CD4-positive, alpha-beta memory T cell (primary cell): ENCODE data around the gene TMEM171. TPM values are rescaled to one million over a fixed set of nuclear protein-coding genes. Genes with fewer than 3 reads are reported as not detected.

ENCODE experiments used
- CTCF ChIA-PET: fragments of 350-600 bp; sonication (Branson Sonifier 250); formaldehyde crosslinking; loops from one replicate; lab custom pipeline; 2021; ENCODE audit warnings: inconsistent platforms; ENCODE audit not compliant: partially characterized antibody; lab: Charles Lee
- POLR2A ChIA-PET: fragments of 350-600 bp; sonication (Branson Sonifier 250); formaldehyde crosslinking; loops from one replicate; lab custom pipeline; 2021; ENCODE audit not compliant: partially characterized antibody; lab: Charles Lee
- DNase-seq, 5 donors: peaks; one replicate each; pipeline versions ENCODE4 v3.0.0 to v3.0.0-alpha.2; 2020 to 2022; ENCODE audit warnings: mixed read lengths in 1 of 5
- H3K27ac ChIP-seq: one replicate; pipeline ENCODE4 v1.7.0; 2013; ENCODE audit warnings: low read depth, low read length
- H3K27me3 ChIP-seq: 2 replicates; pipeline ENCODE4 v1.7.0; 2013; ENCODE audit warnings: mild to moderate bottlenecking, low read length, moderate library complexity; ENCODE audit not compliant: insufficient read depth
- H3K36me3 ChIP-seq: 2 replicates; pipeline ENCODE4 v1.7.0; 2013; ENCODE audit warnings: mild to moderate bottlenecking, low read length, moderate library complexity; ENCODE audit not compliant: insufficient read depth
- H3K4me1 ChIP-seq: 2 replicates; pipeline ENCODE4 v1.7.0; 2013; ENCODE audit warnings: mild to moderate bottlenecking, low read length, moderate library complexity; ENCODE audit not compliant: insufficient read depth
- H3K4me3 ChIP-seq, 2 donors: one replicate each; pipeline ENCODE4 v1.7.0; 2013; ENCODE audit warnings: low read length in 2 of 2, mild to moderate bottlenecking in 1 of 2
- H3K9me3 ChIP-seq, 2 donors: one replicate each; pipeline ENCODE4 v1.7.0; 2013; ENCODE audit warnings: low read length in 2 of 2, control low read depth in 1 of 2; ENCODE audit not compliant: control insufficient read depth in 1 of 2
- H3K27ac Mint-ChIP-seq, 7 donors: one replicate each; pipeline ENCODE4 v1.8.0; 2020 to 2021; ENCODE audit warnings: mixed read lengths in 7 of 7, mild to moderate bottlenecking in 6 of 7, inconsistent platforms in 3 of 7, moderate library complexity in 3 of 7
- H3K27me3 Mint-ChIP-seq, 2 donors: one replicate each; pipeline ENCODE4 v1.8.0; 2020 to 2021; ENCODE audit warnings: mixed read lengths in 2 of 2
- H3K36me3 Mint-ChIP-seq, 2 donors: one replicate each; pipeline ENCODE4 v1.8.0; 2020 to 2021; ENCODE audit warnings: mixed read lengths in 2 of 2, inconsistent platforms in 1 of 2, mild to moderate bottlenecking in 1 of 2
- H3K4me1 Mint-ChIP-seq, 4 donors: one replicate each; pipeline ENCODE4 v1.8.0; 2020 to 2021; ENCODE audit warnings: mixed read lengths in 4 of 4, mild to moderate bottlenecking in 1 of 4
- H3K4me3 Mint-ChIP-seq, 8 donors: one replicate each; pipeline ENCODE4 v1.8.0; 2020 to 2021; ENCODE audit warnings: mixed read lengths in 8 of 8, mild to moderate bottlenecking in 7 of 8, moderate library complexity in 6 of 8, inconsistent platforms in 3 of 8
- H3K9me3 Mint-ChIP-seq, 8 donors: one replicate each; pipeline ENCODE4 v1.8.0; 2020 to 2021; ENCODE audit warnings: mixed read lengths in 8 of 8, mild to moderate bottlenecking in 5 of 8, inconsistent platforms in 3 of 8, moderate library complexity in 1 of 8
- intact Hi-C: fragments of 100-400 bp; cut with micrococcal nuclease; formaldehyde crosslinking; loops from one replicate; pipeline ENCODE4 v1.15.1; 2023
- polyA plus RNA-seq, 2 donors: library from polyadenylated mRNA; unstranded; fragments of 300-500 nt; fragmentation: Illumina TruSeq; gene quantifications; one replicate each; pipeline ENCODE4 v1.2.3, GENCODE V29; 2021
- total RNA-seq, 2 experiments: library from RNA; stranded (reverse); gene quantifications; one replicate each; pipeline ENCODE4 v1.2.3, GENCODE V29; 2021

The TMEM171 gene
- total and polyA plus RNA-seq, 4 experiments from 2014 or later = 0.35 to 1.3 (median 0.52) TPM

DNA sequence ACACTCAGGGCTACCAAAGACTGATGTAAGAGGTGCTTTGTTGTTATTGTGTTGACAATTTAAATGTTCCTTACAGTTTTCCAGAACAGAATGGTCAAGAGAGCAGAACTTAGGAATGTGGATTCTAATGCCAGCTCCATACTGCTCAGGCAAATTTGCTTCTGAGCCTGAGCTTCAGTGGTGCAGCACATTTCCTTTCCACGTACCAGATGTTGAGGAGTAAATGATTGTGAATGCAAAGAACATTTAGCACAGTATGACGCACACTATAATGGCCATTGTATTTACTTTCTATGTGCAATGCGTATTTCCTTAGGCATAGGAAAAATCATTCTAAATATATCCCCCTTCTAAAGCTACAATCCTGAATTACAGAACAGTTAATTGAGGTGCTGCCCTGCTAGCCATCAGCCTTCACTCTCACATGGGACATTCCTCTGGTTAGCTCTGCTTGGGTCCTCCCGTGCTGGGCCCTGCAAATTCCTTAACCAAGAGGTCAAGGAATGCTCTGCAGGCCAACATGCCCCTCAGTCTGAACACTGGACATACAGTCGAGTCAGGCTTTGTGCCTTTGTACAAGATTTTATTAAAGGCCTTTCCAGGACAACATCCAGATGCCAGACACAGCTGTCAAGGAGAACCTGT, 31.5 kb downstream of the TMEM171 start:
- H3K27ac Mint-ChIP-seq = no peak overlapping the region
- POLR2A ChIA-PET = no interaction called here
- CTCF ChIA-PET = no interaction called here

DNA sequence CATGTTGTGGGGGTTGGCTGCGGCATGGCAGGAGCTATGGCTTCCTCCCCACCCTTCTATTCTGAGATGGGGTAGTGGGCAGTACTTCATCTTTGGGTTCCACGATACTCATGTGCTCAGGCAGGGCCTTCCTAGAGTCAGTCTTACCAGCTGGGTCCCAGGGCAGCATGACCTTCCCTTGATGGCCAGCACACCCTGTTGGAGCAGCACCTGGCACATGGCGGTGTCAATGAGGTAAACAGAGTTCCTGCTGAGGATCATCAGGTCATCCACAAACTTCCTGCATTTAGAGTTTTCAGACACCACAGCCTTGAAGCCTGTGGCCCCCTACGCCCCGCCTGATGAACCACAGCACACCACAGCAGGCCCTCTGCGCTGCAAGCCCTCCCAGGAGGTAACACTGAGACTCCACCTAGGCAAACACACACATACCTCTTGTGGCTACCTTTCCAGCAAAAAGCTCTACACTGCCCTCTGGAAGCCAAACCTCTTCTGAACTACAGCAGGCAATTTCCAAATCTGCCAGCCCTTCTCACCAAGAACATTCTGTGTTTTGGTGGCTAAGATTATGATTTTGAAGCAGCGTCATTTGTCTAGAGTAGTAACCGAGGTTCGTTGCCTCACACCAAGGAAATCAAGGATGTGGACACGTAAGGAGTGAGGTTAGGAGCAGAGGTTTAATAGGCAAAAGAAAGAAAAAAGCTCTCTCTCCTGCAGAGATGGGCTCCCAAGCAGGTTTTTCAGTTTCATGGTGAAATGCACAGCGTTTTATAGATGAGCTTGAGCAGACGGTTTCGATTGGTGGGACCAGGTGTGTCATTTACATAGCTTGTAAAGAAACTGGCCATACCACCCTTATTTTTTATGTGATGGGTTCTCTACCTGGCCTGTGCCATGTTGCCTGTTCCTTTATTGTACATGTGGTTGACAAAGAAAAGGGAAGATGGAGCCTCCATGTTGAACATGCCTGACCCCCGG, 32.3 kb downstream of the TMEM171 start:
- Mint-ChIP-seq H3K4me3 (no peak overlapping the region), H3K4me1 (no peaks in the 10 kb centered on the region), H3K27me3 (peaks cover 18 to 24% of the 10 kb centered on the region in 2 donors), H3K36me3 (no peaks in the 10 kb centered on the region), H3K27ac (no peak overlapping the region), H3K9me3 (no peaks in the 10 kb centered on the region)
- POLR2A ChIA-PET = no interaction called here
- no peaks in the 10 kb centered on the region for H3K9me3 ChIP-seq
- intact Hi-C loops = no loop called here
- H3K4me1 ChIP-seq = no peaks in the 10 kb centered on the region
- no peak for DNase-seq
- peaks cover 10% of the 10 kb centered on the region for H3K27me3 ChIP-seq
- H3K27ac ChIP-seq = no peak overlapping the region
- no peak overlapping the region for H3K4me3 ChIP-seq
- CTCF ChIA-PET = no interaction called here
- no peaks in the 10 kb centered on the region for H3K36me3 ChIP-seq

More for the DNA sequence above, 31.5 kb downstream of the TMEM171 start:
- Mint-ChIP-seq H3K9me3 (no peaks in the 10 kb centered on the region), H3K4me1 (no peaks in the 10 kb centered on the region), H3K36me3 (no peaks in the 10 kb centered on the region), H3K4me3 (no peak overlapping the region), H3K27me3 (peaks cover 17 to 20% of the 10 kb centered on the region in 2 donors)
- Histone ChIP-seq H3K4me3 (no peak overlapping the region), H3K9me3 (no peaks in the 10 kb centered on the region), H3K4me1 (no peaks in the 10 kb centered on the region), H3K36me3 (no peaks in the 10 kb centered on the region), H3K27ac (no peak overlapping the region), H3K27me3 (peaks cover 8% of the 10 kb centered on the region)
- no peak for DNase-seq
- intact Hi-C loops = no loop called here

DNA sequence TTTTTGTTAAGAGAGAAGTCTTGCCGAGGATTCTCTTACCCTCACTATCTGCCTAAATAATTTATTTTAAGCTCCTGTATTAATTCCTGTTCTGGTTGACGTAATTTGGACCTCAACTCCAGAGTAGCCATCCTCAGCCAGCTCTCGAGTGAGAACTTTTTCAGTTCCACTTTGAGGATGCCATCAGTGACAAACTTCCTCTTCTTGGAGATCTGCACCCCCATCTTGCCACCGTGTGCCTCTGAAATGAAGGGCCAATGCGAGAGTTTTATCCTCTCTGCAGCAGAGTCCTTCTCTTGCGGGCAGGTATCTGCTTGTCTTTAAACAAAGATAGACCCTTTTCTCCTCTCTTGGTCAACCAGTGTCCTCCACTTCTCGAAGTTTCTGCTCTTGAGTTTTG, 33.1 kb downstream of the TMEM171 start:
- no peaks in the 10 kb centered on the region for H3K36me3 ChIP-seq
- H3K27ac Mint-ChIP-seq = no peak overlapping the region
- no peaks in the 10 kb centered on the region for H3K4me1 Mint-ChIP-seq
- intact Hi-C loops = no loop called here
- no peak overlapping the region for H3K4me3 ChIP-seq
- no peaks in the 10 kb centered on the region for H3K9me3 ChIP-seq
- no peaks in the 10 kb centered on the region for H3K36me3 Mint-ChIP-seq
- H3K27ac ChIP-seq = no peak overlapping the region
- H3K4me1 ChIP-seq = no peaks in the 10 kb centered on the region
- POLR2A ChIA-PET = no interaction called here
- H3K27me3 Mint-ChIP-seq = peaks cover 25 to 28% of the 10 kb centered on the region in 2 donors
- no peaks in the 10 kb centered on the region for H3K9me3 Mint-ChIP-seq
- CTCF ChIA-PET = no interaction called here
- no peak overlapping the region for H3K4me3 Mint-ChIP-seq
- DNase-seq = no peak
- H3K27me3 ChIP-seq = peaks cover 18% of the 10 kb centered on the region

DNA sequence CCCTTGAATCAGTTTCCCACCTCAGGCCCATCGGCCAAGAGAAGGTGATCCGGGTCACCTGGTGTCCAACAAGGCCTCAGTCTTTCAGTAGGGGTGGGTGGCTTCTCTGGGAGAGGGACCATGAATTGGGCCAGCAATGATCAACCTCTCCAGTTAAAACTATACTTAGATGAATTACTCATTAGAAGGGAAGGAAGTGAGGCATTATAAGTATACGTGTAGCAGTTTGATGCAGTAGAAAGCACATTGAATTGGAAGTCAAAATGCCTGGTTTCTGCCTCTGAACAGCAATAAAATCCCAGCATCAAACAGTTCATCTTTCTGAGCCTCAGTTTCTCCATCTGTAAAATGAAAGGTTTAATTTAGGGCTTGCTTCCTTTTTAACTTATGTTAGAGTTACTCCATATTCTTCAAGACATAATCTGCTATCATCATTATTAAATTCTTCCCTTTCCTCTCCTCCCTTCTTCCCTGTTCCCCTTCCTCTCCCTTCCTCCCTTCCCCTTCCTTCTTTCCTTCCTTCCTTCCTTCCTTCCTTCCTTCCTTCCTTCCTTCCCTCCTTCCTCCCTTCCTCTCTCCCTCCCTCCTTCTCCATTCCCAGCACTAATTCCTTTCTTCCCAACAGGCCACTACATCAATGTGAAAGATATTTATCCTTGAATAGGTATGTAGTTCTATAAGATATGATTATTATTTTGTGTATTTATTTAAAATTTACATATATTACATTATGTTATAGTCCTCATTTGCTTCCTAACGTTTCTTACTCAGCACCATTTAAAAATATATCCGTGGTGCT, 34.0 kb downstream of the TMEM171 start:
- Mint-ChIP-seq H3K9me3 (no peaks in the 10 kb centered on the region), H3K4me3 (no peak overlapping the region), H3K4me1 (peaks cover under 1 to 5% (median 2%) of the 10 kb centered on the region in 4 donors)

DNA sequence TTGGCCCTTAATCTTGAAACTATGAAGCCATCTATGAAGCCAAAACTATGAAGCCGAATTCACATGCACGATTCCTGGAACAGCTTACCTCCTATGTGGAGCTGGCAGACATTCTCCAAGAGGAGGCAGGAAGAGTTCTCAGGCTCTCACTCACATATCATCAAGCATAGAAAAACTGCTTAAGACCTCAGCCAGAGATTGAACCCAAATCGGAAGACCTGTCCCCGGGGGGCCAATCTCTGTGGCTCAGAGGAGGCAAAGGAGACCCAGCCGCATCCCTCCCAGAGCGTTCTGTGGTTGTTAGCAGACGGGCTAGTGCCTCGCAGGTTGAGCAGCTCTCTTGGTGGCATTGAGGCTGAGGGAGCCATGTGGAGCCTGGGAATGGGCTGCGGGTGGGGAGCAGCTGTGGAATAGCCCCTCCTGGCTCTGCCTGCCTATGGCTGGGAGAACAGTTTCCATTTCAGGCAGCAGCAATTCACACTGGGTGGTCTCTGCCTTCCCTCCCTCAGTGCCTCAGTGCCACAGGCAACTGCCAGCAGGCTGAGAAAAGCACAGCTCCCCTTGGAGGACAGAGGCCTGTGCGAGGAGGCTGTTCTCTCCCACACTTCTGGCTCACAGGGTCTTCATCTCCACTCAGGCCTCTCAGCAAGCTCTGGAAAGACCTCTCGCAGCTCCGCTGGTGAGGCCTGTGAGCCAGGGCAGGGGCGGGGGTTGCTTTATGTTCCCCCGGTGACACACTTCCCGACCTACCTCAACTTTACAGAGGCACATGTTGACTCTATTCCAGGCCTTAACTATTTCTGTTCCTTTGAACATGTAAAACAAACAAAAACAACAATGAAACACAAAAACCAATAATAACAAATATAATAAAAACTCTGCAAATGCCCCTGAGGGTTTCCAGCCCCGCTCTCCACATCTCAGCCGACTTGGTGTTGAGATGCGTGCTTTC, 35.2 kb downstream of the TMEM171 start:
- ChIA-PET POLR2A (no interaction called here), CTCF (no interaction called here)
- intact Hi-C loops = no loop called here
- H3K9me3 ChIP-seq = no peaks in the 10 kb centered on the region
- H3K27me3 ChIP-seq = peaks cover 20% of the 10 kb centered on the region
- no peak overlapping the region for H3K27ac ChIP-seq
- no peaks in the 10 kb centered on the region for H3K36me3 ChIP-seq
- H3K4me1 ChIP-seq = peaks cover 16% of the 10 kb centered on the region
- Mint-ChIP-seq H3K27ac (peak overlapping the region in 1 of 7 donors; percentile 35), H3K36me3 (no peaks in the 10 kb centered on the region), H3K9me3 (no peaks in the 10 kb centered on the region), H3K27me3 (peaks cover 28 to 29% of the 10 kb centered on the region in 2 donors), H3K4me3 (no peak overlapping the region), H3K4me1 (peaks cover 11 to 16% (median 13%) of the 10 kb centered on the region in 4 donors)
- no peak overlapping the region for H3K4me3 ChIP-seq
- DNase-seq = no peak

More for the DNA sequence above, 34.0 kb downstream of the TMEM171 start:
- H3K9me3 ChIP-seq = no peaks in the 10 kb centered on the region
- POLR2A ChIA-PET = no interaction called here
- H3K27me3 ChIP-seq = peaks cover 20% of the 10 kb centered on the region
- peaks cover 5% of the 10 kb centered on the region for H3K4me1 ChIP-seq
- no peaks in the 10 kb centered on the region for H3K36me3 Mint-ChIP-seq
- intact Hi-C loops = no loop called here
- no peak overlapping the region for H3K4me3 ChIP-seq
- H3K27me3 Mint-ChIP-seq = peaks cover 26 to 28% of the 10 kb centered on the region in 2 donors
- DNase-seq = no peak
- H3K27ac ChIP-seq = no peak overlapping the region
- H3K27ac Mint-ChIP-seq = no peak overlapping the region
- CTCF ChIA-PET = no interaction called here
- H3K36me3 ChIP-seq = no peaks in the 10 kb centered on the region

DNA sequence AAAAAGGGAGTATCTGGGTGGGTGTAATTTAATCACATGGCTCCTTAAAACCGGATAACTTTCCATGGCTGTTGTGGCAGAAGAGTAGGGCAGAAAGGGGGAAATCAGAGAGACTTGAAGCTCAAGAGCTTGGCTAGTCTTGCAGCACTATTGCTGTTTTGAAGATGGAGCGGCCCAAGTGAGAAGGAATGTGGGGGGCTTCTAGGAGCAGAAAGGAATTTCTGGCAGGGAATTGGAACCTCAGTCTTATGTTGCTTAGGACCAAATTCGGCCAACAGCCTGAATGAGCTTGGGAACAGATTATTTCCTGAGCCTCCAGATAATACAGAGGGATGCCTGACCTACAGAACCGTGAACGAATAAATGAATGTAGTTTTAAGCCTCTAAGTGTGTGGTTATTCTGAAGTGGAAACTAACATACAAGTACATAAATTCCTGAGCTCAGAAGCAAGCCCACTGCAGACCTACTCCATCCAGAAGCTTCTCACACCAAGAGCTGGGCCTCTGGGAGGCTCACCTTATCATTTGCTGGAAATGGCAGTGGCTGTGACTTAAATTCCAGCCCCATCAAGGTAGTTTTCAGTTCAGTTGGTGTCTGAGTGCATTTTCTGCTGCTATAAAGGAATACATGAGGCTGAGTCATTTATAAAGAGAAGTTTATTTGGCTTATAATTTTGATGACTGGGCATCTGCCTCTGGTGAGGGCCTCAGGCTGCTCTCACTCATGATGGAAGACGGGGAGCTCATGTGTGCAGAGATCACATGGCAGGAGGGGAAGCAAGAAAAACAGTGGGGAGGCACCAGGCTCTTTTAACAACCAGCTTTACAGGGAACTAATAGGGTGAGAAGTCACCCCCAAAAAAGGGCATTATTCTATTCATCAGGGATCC, 37.3 kb downstream of the TMEM171 start:
- POLR2A ChIA-PET = no interaction called here
- H3K36me3 Mint-ChIP-seq = no peaks in the 10 kb centered on the region
- no peak overlapping the region for H3K27ac Mint-ChIP-seq
- Histone ChIP-seq H3K27me3 (peaks cover 20% of the 10 kb centered on the region), H3K36me3 (no peaks in the 10 kb centered on the region), H3K4me1 (peaks cover 25% of the 10 kb centered on the region), H3K9me3 (no peaks in the 10 kb centered on the region), H3K4me3 (no peak overlapping the region), H3K27ac (no peak overlapping the region)
- no peak for DNase-seq
- peaks cover 18 to 28% (median 23%) of the 10 kb centered on the region in 4 donors for H3K4me1 Mint-ChIP-seq
- no peaks in the 10 kb centered on the region for H3K9me3 Mint-ChIP-seq
- intact Hi-C loops = no loop called here
- CTCF ChIA-PET = no interaction called here
- H3K4me3 Mint-ChIP-seq = no peak overlapping the region
- peaks cover 29% of the 10 kb centered on the region in 2 donors for H3K27me3 Mint-ChIP-seq
